ENCODE measurements around the gene C2CD3.

Gene C2CD3

GRCh38 chr11:73981051-73981805 is 189.6 kb downstream of the C2CD3 start:
- H3K4me3 ChIP-seq (ENCODE audit: low read depth, low read length): peak overlapping the region; percentile 96
- DNase-seq (ENCODE audit: low read depth): no peak
- no peak for TF ChIP-seq CTCF (IDR thresholded peaks at IDR 0.05; ENCODE audit: insufficient read depth, low read depth, low read length, missing control alignments)

DNA sequence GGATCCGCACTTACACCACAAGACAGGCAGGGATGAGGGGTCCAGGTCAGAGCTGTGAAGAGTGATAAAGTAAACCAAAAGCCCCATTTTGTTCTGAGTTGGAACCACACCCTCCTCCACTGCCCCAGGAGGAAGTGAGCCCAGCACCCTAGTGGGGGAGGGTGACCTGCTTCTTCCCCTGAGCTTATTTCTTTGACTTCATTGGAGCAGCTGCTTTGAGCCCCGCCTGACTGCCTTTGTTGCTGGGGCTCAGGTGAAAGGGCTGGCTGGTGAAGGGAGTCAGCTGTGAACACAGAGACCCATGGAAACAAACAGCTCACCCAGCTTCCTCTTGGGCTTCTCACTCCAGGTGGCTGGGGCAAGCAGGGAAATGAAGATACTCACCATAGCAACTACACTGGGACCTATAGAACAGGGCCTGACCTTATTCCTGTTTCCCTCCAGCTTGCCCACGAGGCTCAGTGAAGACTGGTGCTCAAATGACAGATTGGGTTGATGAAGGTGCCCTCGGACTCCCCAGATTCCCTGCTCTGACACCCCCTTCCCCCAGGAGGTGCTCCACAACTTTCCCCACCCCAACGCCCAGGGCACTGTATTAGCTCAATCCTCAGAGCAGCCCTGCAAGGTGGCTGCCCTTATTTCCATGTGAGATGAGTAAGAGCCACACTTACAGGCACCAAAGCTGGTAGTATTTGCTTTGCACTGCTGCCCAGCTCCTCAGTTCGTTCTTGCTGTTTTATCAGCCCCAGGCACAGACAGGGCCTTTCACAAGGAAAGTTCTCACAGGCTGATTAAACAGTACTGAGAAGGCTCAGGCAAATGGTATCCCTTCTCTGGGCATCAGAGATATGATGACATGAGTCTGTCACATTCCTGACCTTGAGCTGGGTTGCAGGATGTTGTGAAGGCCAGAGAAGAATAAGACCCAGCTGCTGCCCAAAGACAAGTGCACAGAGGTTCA is 190.5 kb downstream of the C2CD3 start:
- DNase-seq (ENCODE audit: low read depth): peak; percentile 94
- no peak for TF ChIP-seq CTCF (IDR thresholded peaks at IDR 0.05; ENCODE audit: insufficient read depth, low read depth, low read length, missing control alignments)
- peak overlapping the region; percentile 96 for H3K4me3 ChIP-seq (ENCODE audit: low read depth, low read length)

DNA sequence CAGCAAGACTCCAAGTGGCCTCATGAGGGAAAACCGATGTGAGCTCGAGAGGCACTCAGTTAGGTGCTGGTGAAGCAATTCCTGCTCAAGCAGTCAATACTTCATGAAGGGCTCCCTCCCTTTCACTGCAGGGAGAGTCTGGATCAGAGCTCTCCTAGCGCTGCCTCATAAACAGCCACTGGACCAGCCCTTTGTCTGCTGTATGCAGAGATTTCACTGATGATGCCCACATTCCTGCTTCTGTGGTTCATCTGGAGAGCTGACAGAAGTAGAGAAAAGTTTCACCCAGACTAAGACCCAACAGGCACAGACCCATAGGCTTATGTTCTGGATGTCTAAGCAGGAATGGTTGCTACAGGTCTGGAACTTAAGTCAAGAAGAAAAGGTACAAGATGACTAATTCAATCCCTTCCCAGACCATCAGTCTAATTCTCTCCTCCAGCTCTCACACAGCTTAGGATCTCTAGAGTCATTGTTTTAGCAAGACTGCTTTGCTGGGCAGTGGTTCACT is 192.2 kb downstream of the C2CD3 start:
- no peak for DNase-seq (ENCODE audit: low read depth)
- no peak for TF ChIP-seq CTCF (IDR thresholded peaks at IDR 0.05; ENCODE audit: insufficient read depth, low read depth, low read length, missing control alignments)
- H3K4me3 ChIP-seq (ENCODE audit: low read depth, low read length): no peak overlapping the region

- TF ChIP-seq CTCF (IDR thresholded peaks at IDR 0.05; ENCODE audit: insufficient read depth, low read depth, low read length, missing control alignments): no peak
- DNase-seq (ENCODE audit: low read depth): no peak
- H3K4me3 ChIP-seq (ENCODE audit: low read depth, low read length): no peak overlapping the region
These were observed 192.8 kb downstream of the C2CD3 start for GRCh38 chr11:73977856-73978519.

DNA sequence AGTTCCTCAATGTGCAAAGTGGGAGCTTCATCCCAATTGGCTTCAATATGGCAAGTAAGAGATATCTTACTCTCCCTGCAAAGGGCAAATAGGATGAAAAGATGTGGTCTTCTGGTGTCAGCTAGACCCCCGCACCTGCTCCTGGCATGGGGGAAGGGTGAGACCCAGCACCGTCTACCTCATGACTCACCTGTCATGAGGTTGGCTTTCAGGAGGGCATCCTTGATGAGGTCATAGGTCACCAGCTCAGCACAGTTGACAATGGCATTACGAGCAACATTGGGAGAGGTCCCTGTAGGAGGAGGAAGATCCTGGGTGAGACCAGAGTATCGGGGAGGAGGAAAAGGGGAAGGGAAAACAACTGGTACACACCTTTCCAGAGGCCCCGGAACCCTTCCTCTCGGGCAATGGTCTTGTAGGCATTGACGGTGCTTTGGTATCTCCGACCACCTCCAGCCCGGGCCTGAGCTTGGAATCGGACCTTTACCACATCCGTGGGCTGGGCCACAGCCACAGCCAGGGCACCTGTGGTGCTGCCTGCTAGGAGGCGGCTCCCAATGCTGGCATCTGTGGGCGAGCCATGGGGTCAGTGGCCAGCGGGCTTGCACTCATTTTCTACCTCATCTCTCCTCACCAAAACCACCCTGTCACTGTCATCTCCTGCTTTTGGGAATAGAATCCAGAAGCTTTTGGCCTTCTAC is 194.2 kb downstream of the C2CD3 start:
- H3K4me3 ChIP-seq (ENCODE audit: low read depth, low read length): no peak overlapping the region
- no peak for TF ChIP-seq CTCF (IDR thresholded peaks at IDR 0.05; ENCODE audit: insufficient read depth, low read depth, low read length, missing control alignments)
- no peak for DNase-seq (ENCODE audit: low read depth)

- no peak for DNase-seq (ENCODE audit: low read depth)
- TF ChIP-seq CTCF (IDR thresholded peaks at IDR 0.05; ENCODE audit: insufficient read depth, low read depth, low read length, missing control alignments): no peak
- no peak overlapping the region for H3K4me3 ChIP-seq (ENCODE audit: low read depth, low read length)
These were observed 195.4 kb downstream of the C2CD3 start for GRCh38 chr11:73975479-73975757.
